ENCODE measurements around the gene SOCS6. TPM values are rescaled to one million over a fixed set of nuclear protein-coding genes. Genes with fewer than 3 reads are reported as not detected.
"Not testable (repeated sequence)": the region's sequence is repeated elsewhere in the genome, so short reads cannot be mapped to it uniquely, and the experiment has no call there.

The SOCS6 gene
- total RNA-seq, 1 donor from 2014 or later: 3.2 TPM

- intact Hi-C loops (cut with micrococcal nuclease): not testable (repeated sequence)
These were observed 69.2 kb downstream of the SOCS6 start for GRCh38 chr18:70358105-70358406.

DNA sequence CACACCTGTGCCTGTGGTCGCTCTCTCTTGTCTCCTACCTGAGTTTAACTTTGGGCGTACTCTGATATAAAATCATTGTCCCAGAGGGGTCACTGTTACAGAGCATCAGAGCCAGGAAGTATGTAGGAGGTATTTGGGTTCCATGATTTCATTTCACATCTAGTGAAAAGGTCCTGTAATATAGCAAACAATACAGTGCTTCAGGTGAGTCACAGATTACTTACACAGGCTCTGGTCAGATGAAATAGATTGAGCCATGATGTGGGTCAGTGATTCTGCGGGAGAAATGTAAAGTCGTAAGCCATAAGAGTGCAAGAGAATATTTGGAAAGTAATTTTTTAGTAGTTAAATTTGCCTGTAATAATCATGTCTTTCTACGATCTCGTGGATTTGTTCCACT lies 70.2 kb downstream of the SOCS6 start:
- intact Hi-C loops (cut with micrococcal nuclease): no loop called here

DNA sequence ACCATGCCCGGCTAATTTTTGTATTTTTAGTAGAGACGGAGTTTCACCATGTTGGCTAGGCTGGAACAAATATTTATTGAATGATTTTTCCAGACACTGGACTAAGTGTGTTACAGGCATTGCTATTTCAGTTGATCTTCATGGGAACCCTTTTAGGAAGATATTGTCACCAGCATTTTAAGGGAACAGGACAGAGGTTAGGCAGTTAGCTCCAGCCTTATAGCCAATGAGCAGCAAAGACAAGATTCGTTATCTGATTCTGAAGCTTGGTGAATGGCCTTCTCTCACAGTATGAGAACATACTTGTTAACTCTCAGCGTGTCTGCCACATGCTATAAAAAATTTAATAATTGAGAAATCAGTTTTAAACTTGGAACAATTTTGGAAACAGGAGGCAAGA lies 73.4 kb downstream of the SOCS6 start:
- intact Hi-C loops (cut with micrococcal nuclease): no loop called here

DNA sequence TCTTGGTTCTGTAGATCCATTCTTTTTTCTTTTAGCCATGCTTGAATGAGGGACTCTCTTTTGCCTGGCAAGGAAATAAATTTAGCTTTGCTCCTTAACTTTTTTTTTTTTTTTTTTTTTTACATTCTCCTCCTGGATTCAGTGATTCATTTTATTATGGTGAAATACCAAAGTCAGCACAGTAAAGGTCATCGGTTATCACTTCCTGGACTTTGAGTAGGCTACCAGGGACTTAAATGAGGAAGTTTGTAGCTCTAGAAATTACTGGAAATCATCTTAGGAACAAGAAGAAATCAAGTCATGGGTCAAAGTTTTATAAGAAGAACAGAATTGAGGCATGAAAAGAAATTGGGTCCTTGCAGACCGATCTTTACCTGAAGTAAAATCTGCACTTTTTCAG lies 75.0 kb downstream of the SOCS6 start:
- intact Hi-C loops (cut with micrococcal nuclease): no loop called here

DNA sequence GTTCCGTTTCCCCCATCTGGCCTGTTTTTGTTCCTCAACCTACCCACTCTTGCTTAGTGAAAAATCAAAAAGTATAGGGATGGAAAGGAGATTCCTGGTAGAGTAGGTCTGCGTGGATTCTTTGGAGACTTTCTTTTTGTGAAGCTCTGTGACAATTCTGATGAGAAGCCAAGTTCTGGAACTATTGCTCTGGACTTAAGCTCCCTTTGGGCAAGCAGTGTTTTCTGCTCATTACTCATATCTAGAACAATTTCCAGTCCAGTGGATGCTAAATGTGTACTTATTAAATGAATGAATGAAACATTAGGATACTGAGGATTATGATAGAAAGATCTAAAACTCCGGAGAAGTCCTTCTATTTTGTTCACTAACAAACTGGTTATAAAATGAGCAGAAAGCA lies 76.5 kb downstream of the SOCS6 start:
- intact Hi-C loops (cut with micrococcal nuclease): no loop called here

- intact Hi-C loops (cut with micrococcal nuclease): no loop called here
These were observed 77.3 kb downstream of the SOCS6 start for GRCh38 chr18:70366174-70366573.

DNA sequence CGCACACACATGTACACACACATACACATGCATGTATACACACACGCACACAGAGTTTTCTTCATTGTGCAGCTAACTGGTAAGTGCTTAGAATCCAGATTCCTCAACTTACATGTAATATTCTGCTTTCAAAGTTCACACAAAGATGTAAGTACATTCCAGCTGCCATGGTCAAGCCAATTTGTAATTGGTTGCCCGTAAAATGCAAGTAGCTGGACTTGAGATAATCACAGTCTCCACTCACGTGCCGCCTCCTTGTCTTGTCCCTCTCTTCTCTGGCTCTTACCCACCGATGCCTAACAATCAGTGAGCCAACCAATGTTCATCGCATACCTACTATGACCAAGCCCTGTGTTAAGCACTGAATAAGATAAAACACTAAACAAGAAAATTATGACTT lies 77.8 kb downstream of the SOCS6 start:
- intact Hi-C loops (cut with micrococcal nuclease): no loop called here

GRCh38 chr18:70367344-70367743 lies 78.5 kb downstream of the SOCS6 start:
- intact Hi-C loops (cut with micrococcal nuclease): not testable (repeated sequence)

- intact Hi-C loops (cut with micrococcal nuclease): no loop called here
These were observed 80.1 kb downstream of the SOCS6 start for GRCh38 chr18:70368903-70369302.

- intact Hi-C loops (cut with micrococcal nuclease): no loop called here
These were observed 82.2 kb downstream of the SOCS6 start for GRCh38 chr18:70370762-70371733.

- intact Hi-C loops (cut with micrococcal nuclease): no loop called here
These were observed 83.1 kb downstream of the SOCS6 start for GRCh38 chr18:70371908-70372307.

- intact Hi-C loops (cut with micrococcal nuclease): no loop called here
These were observed 83.7 kb downstream of the SOCS6 start for GRCh38 chr18:70372450-70373041.

DNA sequence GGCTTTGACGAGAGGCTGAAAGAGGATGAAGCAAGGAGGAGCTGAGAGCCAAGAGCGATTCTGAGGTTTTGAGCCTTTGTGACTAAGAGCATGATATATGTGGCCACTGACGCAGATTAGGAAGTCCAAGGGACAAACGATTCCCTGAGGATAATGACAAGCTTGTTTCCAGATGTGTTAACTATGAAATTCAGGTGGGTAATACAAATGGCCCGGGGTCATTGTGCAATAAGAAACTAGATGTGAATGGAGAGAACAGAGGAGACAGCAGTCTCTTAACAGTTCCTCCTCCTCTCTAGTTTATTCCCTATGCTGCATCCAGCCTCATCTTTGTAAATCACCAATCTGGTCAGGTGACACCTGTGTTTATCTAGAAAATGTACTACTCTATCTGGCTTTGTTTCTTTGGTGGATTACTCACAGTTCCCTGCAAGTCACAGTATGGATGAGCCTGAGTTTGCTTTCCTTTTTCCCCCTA lies 84.2 kb downstream of the SOCS6 start:
- intact Hi-C loops (cut with micrococcal nuclease): no loop called here

DNA sequence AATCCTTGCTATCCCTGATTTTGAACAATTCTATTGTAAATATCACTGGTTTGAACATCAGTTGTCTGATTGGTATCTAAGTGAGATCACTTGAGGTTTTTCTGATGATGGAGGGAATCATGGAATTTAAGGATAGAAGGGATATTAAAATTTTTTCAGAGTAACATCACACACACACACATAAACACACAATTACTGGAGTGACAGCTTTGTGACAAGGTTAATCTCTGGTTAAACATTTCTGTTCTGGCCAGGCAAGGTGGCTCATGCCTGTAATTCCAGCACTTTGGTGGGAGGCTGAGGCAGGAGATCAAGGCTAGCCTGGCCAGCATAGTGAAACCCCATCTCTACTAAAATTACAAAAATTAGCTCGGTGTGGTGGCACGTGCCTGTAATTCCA lies 85.3 kb downstream of the SOCS6 start:
- intact Hi-C loops (cut with micrococcal nuclease): no loop called here

DNA sequence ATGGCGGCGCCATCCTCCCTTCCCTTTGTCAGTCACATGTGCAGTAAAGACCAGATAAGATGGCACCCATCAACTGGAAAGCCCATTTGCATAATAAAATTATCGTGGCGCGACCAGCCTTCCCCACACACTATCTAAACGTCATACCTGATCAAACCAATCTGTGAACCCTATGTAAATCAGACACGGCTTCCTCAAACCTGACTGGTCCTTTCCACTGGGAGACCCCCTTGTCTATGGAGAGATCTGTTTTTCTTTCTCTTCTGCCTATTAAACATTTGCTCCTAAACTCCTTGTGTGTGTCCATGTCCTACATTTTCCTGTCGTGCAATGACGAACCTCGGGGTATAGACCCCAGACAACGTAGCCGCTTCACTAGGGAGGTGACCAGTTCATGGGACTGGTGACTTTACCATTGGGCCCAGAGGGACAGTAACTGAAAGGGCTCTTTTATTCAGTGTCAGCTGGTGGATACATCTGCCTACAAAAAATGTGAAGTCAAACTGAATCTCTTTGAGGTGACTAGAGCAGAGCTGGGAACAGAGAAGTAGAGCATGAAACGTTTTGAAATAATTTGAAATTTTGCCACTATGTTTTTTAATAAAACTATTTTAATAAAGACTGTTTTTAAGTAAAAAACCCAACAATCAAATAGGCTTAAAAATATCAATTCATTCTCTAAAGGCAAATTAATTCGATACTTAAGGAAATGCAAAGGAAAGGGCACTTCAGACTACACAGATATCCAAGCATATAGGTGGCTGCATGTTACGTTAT lies 87.5 kb downstream of the SOCS6 start:
- intact Hi-C loops (cut with micrococcal nuclease): no loop called here

GRCh38 chr18:70376914-70377258 lies 88.0 kb downstream of the SOCS6 start:
- intact Hi-C loops (cut with micrococcal nuclease): no loop called here

- intact Hi-C loops (cut with micrococcal nuclease): no loop called here
These were observed 88.5 kb downstream of the SOCS6 start for GRCh38 chr18:70377317-70377799.

GRCh38 chr18:70377857-70378701 lies 89.2 kb downstream of the SOCS6 start:
- intact Hi-C loops (cut with micrococcal nuclease): no loop called here

Data from T-helper 2 cell treated with Interferon-gamma antibody and Interleukin-4, amounts not matched to agents 100 ng/mL and 5 ng/mL, for 36 hours (primary cell).